Body of pancreas (tissue), 4 donors: ENCODE results near the gene MRPL16. TPM values are rescaled to one million over a fixed set of nuclear protein-coding genes. Genes with fewer than 3 reads are reported as not detected.
"Not testable (repeated sequence)": the region's sequence is repeated elsewhere in the genome, so short reads cannot be mapped to it uniquely, and the experiment has no call there.

Experiments used
- ATAC-seq: fragments of 150-250 bp; one replicate; pipeline ENCODE4 v1.9.1; 2016
- DNase-seq, 4 donors: peaks; one replicate each; pipeline ENCODE4 v3.0.0-alpha.2; 2019
- H3K27ac ChIP-seq, 4 donors: fragments of 200-600 bp; sonication (generic); 1 replicate in 3 of 4; 2 replicates in 1 of 4; pipeline versions ENCODE4 v1.5.1 to v1.6.1; 2016 to 2019; ENCODE audit warnings: mild to moderate bottlenecking in 1 of 4, mixed read lengths in 1 of 4, moderate library complexity in 1 of 4
- H3K27me3 ChIP-seq, 2 donors: fragments of 200-600 bp; sonication (generic); one replicate each; pipeline ENCODE4 v1.6.0; 2016; ENCODE audit warnings: mild to moderate bottlenecking in 1 of 2
- H3K36me3 ChIP-seq, 2 donors: fragments of 200-600 bp; sonication (generic); replicated peaks in 1 of 2; 2 replicates each; pipeline ENCODE4 v1.5.1; 2016; ENCODE audit warnings: low read depth in 2 of 2; ENCODE audit not compliant: insufficient read depth in 1 of 2
- H3K4me1 ChIP-seq: fragments of 200-600 bp; sonication (generic); one replicate; pipeline ENCODE4 v1.6.0; 2016
- H3K4me3 ChIP-seq, 2 donors: fragments of 200-600 bp; sonication (generic); 1 replicate in 1 of 2; 2 replicates in 1 of 2; pipeline ENCODE4 v1.5.1; 2016 to 2019
- H3K9me3 ChIP-seq, 3 donors: fragments of 200-600 bp; sonication (generic); 1 replicate in 2 of 3; 2 replicates in 1 of 3; pipeline ENCODE4 v1.5.1; 2016
- POLR2A ChIP-seq, 3 donors: fragments of 450-650 bp; IDR thresholded peaks; one replicate each; pipeline ENCODE4 v1.6.1; 2016; ENCODE audit warnings: antibody characterized with exemption in 3 of 3, mild to moderate bottlenecking in 2 of 3
- WGBS, 2 donors: methylation state at CpG; one replicate each; pipeline ENCODE4 v1.1.5; 2017; 5-methylcytosine and 5-hydroxymethylcytosine counted together
- intact Hi-C: fragments of 100-400 bp; cut with DNase I; formaldehyde crosslinking; loops from one replicate; pipeline ENCODE4 v1.15.1; 2023
- total RNA-seq, 2 donors: library from RNA; depleted of rRNA; stranded (reverse); fragments of >200 nt; gene quantifications; one replicate each; pipeline ENCODE4 v1.1.0, GENCODE V29; 2016
- TF ChIP-seq, protein P1 (sequence below), 7 experiments: fragments of 450-650 bp in 4 of 7; fragments of 200-600 bp in 3 of 7; sonication (generic) in 3 of 7; IDR thresholded peaks; one replicate each; pipeline ENCODE4 v1.5.1; 2016 to 2019; ENCODE audit warnings: antibody characterized with exemption in 7 of 7

Gene MRPL16
- total RNA-seq, 2 donors from 2014 or later: 29.7 to 31.1 TPM

GRCh38 chr11:59822989-59823566, 12.5 kb upstream of the MRPL16 start:
- DNase-seq: peak; percentile 51 to 73 (median 58)
- H3K27ac ChIP-seq: no peak overlapping the region
- TF ChIP-seq, protein P1, sequence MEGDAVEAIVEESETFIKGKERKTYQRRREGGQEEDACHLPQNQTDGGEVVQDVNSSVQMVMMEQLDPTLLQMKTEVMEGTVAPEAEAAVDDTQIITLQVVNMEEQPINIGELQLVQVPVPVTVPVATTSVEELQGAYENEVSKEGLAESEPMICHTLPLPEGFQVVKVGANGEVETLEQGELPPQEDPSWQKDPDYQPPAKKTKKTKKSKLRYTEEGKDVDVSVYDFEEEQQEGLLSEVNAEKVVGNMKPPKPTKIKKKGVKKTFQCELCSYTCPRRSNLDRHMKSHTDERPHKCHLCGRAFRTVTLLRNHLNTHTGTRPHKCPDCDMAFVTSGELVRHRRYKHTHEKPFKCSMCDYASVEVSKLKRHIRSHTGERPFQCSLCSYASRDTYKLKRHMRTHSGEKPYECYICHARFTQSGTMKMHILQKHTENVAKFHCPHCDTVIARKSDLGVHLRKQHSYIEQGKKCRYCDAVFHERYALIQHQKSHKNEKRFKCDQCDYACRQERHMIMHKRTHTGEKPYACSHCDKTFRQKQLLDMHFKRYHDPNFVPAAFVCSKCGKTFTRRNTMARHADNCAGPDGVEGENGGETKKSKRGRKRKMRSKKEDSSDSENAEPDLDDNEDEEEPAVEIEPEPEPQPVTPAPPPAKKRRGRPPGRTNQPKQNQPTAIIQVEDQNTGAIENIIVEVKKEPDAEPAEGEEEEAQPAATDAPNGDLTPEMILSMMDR (IDR thresholded peaks at IDR 0.05): peak in 6 of 7 experiments; percentile 43 to 86 (median 78)
- TF ChIP-seq POLR2A (IDR thresholded peaks at IDR 0.05): no peak
- 2 to 3% methylated on average over 9 of the region's 9 CpGs for WGBS, 2 donors
- H3K36me3 ChIP-seq: no peaks in the 10 kb centered on the region
- no peaks in the 10 kb centered on the region for H3K4me1 ChIP-seq
- H3K27me3 ChIP-seq: no peaks in the 10 kb centered on the region
- no peaks in the 10 kb centered on the region for H3K9me3 ChIP-seq
- H3K4me3 ChIP-seq: no peak overlapping the region
- peak; percentile 91 for ATAC-seq
- intact Hi-C loops: loop anchor here (10.0 kb wide), 1 partner anchor 92 kb away; no protein-coding TSS in a partner anchor

GRCh38 chr11:59818572-59818971, 8.0 kb upstream of the MRPL16 start:
- WGBS, 2 donors: 52 to 76% methylated on average over 4 of the region's 4 CpGs
- DNase-seq: no peak
- TF ChIP-seq, protein P1 (IDR thresholded peaks at IDR 0.05): no peak
- TF ChIP-seq POLR2A (IDR thresholded peaks at IDR 0.05): no peak
- intact Hi-C loops: no loop called here
- Histone ChIP-seq H3K4me1 (no peaks in the 10 kb centered on the region), H3K4me3 (no peak overlapping the region), H3K27ac (no peak overlapping the region), H3K36me3 (no peaks in the 10 kb centered on the region), H3K9me3 (no peaks in the 10 kb centered on the region), H3K27me3 (no peaks in the 10 kb centered on the region)
- no peak for ATAC-seq

GRCh38 chr11:59816434-59816833, 5.9 kb upstream of the MRPL16 start:
- H3K27me3 ChIP-seq, intact Hi-C loops, ATAC-seq, H3K9me3 ChIP-seq, DNase-seq, H3K4me1 ChIP-seq, H3K27ac ChIP-seq, H3K4me3 ChIP-seq, H3K36me3 ChIP-seq: not testable (repeated sequence)
- WGBS, 2 donors: 73 to 76% methylated on average over 1 of the region's 1 CpG

DNA sequence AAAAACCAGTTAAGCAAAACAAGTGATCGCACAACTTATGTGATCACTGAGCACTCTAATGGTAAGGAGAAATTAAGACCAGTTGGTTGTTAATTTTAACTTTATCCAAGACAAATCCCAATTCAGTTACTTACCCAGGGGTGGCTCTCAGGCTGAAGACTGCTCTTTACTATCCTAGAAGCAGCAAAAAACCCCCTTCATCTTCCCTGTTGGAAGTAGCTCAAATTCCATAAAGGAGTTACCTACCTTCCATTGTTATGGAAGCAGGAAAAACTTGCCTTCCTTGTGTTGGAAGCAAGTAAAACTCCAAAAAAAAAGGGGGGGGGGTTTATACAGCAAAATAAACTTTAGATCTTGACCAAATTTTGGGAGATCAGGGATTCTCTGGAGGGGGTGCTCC, 5.2 kb upstream of the MRPL16 start:
- no peak overlapping the region for H3K4me3 ChIP-seq

DNA sequence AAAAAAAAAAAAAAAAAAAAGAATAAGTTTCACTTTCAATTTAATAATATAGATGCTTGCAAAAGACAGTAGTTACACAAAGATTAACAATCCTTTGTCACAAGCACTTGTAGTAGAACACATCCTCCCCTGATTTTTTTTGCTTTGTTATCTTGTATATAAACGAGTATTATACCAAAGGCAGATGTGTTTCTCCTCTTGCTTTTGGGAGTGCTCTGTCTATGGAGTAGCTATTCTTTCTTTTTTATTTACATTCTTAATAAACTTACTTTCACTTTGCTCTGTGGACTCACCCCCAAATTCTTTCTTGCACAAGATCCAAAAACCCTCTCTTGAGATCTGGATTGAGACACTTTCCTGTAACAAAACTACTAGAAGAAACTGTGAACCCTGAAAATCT, 3.4 kb upstream of the MRPL16 start:
- ATAC-seq (no peak), DNase-seq (no peak)
- Histone ChIP-seq H3K27me3 (no peaks in the 10 kb centered on the region), H3K4me1 (peaks cover 8% of the 10 kb centered on the region), H3K27ac (no peak overlapping the region), H3K9me3 (no peaks in the 10 kb centered on the region), H3K36me3 (no peaks in the 10 kb centered on the region), H3K4me3 (no peak overlapping the region)
- no peak for TF ChIP-seq POLR2A (IDR thresholded peaks at IDR 0.05)
- TF ChIP-seq, protein P1 (IDR thresholded peaks at IDR 0.05): no peak
- WGBS, 2 donors: 41 to 62% methylated on average over 1 of the region's 1 CpG
- intact Hi-C loops: no loop called here

More for the DNA sequence above, 5.2 kb upstream of the MRPL16 start:
- no peak for TF ChIP-seq POLR2A (IDR thresholded peaks at IDR 0.05)
- TF ChIP-seq, protein P1 (IDR thresholded peaks at IDR 0.05): no peak
- Histone ChIP-seq H3K9me3 (no peaks in the 10 kb centered on the region), H3K27ac (no peak overlapping the region), H3K36me3 (no peaks in the 10 kb centered on the region), H3K4me1 (no peaks in the 10 kb centered on the region), H3K27me3 (no peaks in the 10 kb centered on the region)
- intact Hi-C loops: no loop called here
- ATAC-seq (no peak), DNase-seq (no peak)
- WGBS, 2 donors: 91 to 100% methylated on average over 1 of the region's 1 CpG
